Measurements from ENCODE around the gene TNIK.

DNA sequence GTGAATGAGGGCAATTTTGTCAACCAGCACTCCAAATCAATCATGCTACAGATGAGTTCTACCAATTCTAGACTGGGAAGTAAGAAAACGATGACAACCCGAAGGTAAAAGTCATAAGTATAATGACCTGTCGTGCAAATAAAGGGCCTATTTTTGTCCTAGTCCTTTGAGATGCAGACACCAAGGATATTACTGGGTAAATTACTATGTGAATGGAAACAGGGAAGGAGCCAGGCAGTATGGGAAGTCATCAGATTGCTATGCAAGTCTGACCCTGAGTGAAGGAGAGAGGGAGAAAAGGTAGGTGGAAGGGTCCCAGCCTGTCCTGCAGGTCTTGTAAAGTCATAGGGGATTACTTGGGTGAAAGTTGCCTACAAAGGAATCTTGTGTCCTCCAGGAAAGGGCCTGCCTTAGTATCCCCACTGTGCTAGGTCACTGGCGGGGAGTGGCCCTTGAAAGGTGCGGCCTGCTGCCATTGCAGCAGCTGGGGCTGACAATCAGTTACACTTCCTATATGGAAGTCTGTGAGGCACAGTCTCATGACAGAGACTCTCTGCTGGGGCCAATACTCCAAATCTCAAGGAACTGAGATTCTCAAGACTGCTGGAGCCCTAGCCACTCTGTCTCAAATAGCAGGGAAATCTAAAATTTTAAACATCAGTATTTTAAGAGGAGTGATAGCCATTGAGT is 283.8 kb downstream of the TNIK start:
- TF ChIP-seq, protein P1, sequence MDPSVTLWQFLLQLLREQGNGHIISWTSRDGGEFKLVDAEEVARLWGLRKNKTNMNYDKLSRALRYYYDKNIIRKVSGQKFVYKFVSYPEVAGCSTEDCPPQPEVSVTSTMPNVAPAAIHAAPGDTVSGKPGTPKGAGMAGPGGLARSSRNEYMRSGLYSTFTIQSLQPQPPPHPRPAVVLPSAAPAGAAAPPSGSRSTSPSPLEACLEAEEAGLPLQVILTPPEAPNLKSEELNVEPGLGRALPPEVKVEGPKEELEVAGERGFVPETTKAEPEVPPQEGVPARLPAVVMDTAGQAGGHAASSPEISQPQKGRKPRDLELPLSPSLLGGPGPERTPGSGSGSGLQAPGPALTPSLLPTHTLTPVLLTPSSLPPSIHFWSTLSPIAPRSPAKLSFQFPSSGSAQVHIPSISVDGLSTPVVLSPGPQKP (IDR thresholded peaks at IDR 0.05; ENCODE audit: borderline replicate concordance, low read depth, low read length): no peak
- no peak for TF ChIP-seq POLR2A (IDR thresholded peaks at IDR 0.05; ENCODE audit: low read depth, low read length)
- TF ChIP-seq, protein P2, sequence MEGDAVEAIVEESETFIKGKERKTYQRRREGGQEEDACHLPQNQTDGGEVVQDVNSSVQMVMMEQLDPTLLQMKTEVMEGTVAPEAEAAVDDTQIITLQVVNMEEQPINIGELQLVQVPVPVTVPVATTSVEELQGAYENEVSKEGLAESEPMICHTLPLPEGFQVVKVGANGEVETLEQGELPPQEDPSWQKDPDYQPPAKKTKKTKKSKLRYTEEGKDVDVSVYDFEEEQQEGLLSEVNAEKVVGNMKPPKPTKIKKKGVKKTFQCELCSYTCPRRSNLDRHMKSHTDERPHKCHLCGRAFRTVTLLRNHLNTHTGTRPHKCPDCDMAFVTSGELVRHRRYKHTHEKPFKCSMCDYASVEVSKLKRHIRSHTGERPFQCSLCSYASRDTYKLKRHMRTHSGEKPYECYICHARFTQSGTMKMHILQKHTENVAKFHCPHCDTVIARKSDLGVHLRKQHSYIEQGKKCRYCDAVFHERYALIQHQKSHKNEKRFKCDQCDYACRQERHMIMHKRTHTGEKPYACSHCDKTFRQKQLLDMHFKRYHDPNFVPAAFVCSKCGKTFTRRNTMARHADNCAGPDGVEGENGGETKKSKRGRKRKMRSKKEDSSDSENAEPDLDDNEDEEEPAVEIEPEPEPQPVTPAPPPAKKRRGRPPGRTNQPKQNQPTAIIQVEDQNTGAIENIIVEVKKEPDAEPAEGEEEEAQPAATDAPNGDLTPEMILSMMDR (conservative IDR thresholded peaks at IDR 0.05; ENCODE audit: low read depth, low read length): no peak
- TF ChIP-seq, protein P3, sequence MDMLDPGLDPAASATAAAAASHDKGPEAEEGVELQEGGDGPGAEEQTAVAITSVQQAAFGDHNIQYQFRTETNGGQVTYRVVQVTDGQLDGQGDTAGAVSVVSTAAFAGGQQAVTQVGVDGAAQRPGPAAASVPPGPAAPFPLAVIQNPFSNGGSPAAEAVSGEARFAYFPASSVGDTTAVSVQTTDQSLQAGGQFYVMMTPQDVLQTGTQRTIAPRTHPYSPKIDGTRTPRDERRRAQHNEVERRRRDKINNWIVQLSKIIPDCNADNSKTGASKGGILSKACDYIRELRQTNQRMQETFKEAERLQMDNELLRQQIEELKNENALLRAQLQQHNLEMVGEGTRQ (IDR thresholded peaks at IDR 0.05; ENCODE audit: low read depth, low read length): no peak
- no peak for TF ChIP-seq BHLHE40 (IDR thresholded peaks at IDR 0.05; ENCODE audit: low read depth, low read length)
- no peak for TF ChIP-seq SMC3 (IDR thresholded peaks at IDR 0.05; ENCODE audit: low read depth, low read length)
- TF ChIP-seq RAD21 (IDR thresholded peaks at IDR 0.05; ENCODE audit: low read length): no peak
- no peak for TF ChIP-seq FOS (IDR thresholded peaks at IDR 0.05; ENCODE audit: low read depth, low read length)
- TF ChIP-seq MAFK (IDR thresholded peaks at IDR 0.05; ENCODE audit: low read depth, low read length): no peak
- TF ChIP-seq MXI1 (IDR thresholded peaks at IDR 0.05; ENCODE audit: borderline replicate concordance, low read depth, low read length): no peak
- no peak for TF ChIP-seq RFX5 (IDR thresholded peaks at IDR 0.05; ENCODE audit: low read depth, low read length)
- no peak for TF ChIP-seq RCOR1 (IDR thresholded peaks at IDR 0.05; ENCODE audit: insufficient replicate concordance, low read length)
- no peak for TF ChIP-seq CEBPB (IDR thresholded peaks at IDR 0.05; ENCODE audit: low read depth, low read length)
- TF ChIP-seq MAZ (IDR thresholded peaks at IDR 0.05; ENCODE audit: borderline replicate concordance, low read depth, low read length): no peak

Measured in IMR-90 (cell line).